ENCODE data around the gene APOL6. TPM values are rescaled to one million over a fixed set of nuclear protein-coding genes. Genes with fewer than 3 reads are reported as not detected.

APOL6 gene
- total and polyA plus RNA-seq, 2 donors (not counting 3 experiments of a cell fraction or from before 2014, with no cell fraction given) = 0.33 to 3.0 TPM

GRCh38 chr22:35711336-35711735, 63.1 kb downstream of the APOL6 start:
- Histone ChIP-seq H3K27ac (ENCODE audit: insufficient read depth, low read depth, low read length) (no peak overlapping the region), H3K4me3 (replicated peaks in 1 of 3; ENCODE audit: insufficient read depth in 1 of 3, low read depth in 1 of 3, low read length in 3 of 3) (no peak overlapping the region), H3K79me2 (ENCODE audit: control insufficient read depth, insufficient read depth, low read length) (no peaks in the 10 kb centered on the region), H3K4me2 (ENCODE audit: insufficient read depth, low read length) (no peak overlapping the region), H2AFZ (ENCODE audit: low read depth, low read length) (no peak overlapping the region), H3K9ac (replicated peaks; ENCODE audit: extremely low read depth, insufficient read depth, low read length) (no peak overlapping the region), H3K4me1 (ENCODE audit: control insufficient read depth, extremely low read depth, insufficient read depth, low read length) (peaks cover 3% of the 10 kb centered on the region), H3K9me3 (replicated peaks; ENCODE audit: control insufficient read depth, insufficient read depth, low read length) (no peaks in the 10 kb centered on the region), H3K9me1 (replicated peaks; ENCODE audit: control insufficient read depth, extremely low read depth, insufficient read depth, low read length) (no peaks in the 10 kb centered on the region), H3K27me3 (ENCODE audit: control insufficient read depth in 2 of 2, insufficient read depth in 2 of 2, low read length in 2 of 2) (peaks cover 0 to 4% of the 10 kb centered on the region in 2 experiments), H3K36me3 (ENCODE audit: control insufficient read depth in 2 of 2, extremely low read depth in 1 of 2, insufficient read depth in 2 of 2, low read length in 2 of 2) (no peaks in the 10 kb centered on the region), H4K20me1 (replicated peaks; ENCODE audit: control insufficient read depth, extremely low read depth, insufficient read depth, low read length) (no peaks in the 10 kb centered on the region)
- intact Hi-C loops (cut with micrococcal nuclease) = no loop called here
- ChIA-PET CTCF (no interaction called here), POLR2A (no interaction called here)
- BruUV-seq (replicated peaks) = no TSS peak
- FAIRE-seq = no peak
- no peak for DNase-seq (ENCODE audit: low read depth, low spot score)
- dilution Hi-C loops (cut with MboI; ENCODE audit: extremely low pct_ligation_motif_present, low sequenced_read_pairs) = no loop called here
- no peak for TF ChIP-seq CTCF (IDR thresholded peaks at IDR 0.05; ENCODE audit: extremely low read depth in 1 of 2, insufficient read depth in 1 of 2, low read depth in 1 of 2, low read length in 2 of 2)
- TF ChIP-seq JUN (IDR thresholded peaks at IDR 0.05; ENCODE audit: borderline replicate concordance, insufficient read depth, insufficient read length, low read depth) = no peak
- no peak for TF ChIP-seq EZH2 (IDR thresholded peaks at IDR 0.05; ENCODE audit: borderline replicate concordance, low read depth, low read length, severe bottlenecking)
- TF ChIP-seq MYC (IDR thresholded peaks at IDR 0.05; ENCODE audit: low read depth, low read length) = no peak
- no peak for TF ChIP-seq GATA2 (IDR thresholded peaks at IDR 0.05; ENCODE audit: insufficient read depth, insufficient read length, low read depth, low read length)
- TF ChIP-seq FOS (IDR thresholded peaks at IDR 0.05; ENCODE audit: borderline replicate concordance, insufficient read depth, low read length) = no peak
- no peak for TF ChIP-seq POLR2A (IDR thresholded peaks at IDR 0.05; ENCODE audit: low read depth, low read length)

- no TSS peak for BruUV-seq (replicated peaks)
- Histone ChIP-seq H3K9me1 (replicated peaks; ENCODE audit: control insufficient read depth, extremely low read depth, insufficient read depth, low read length) (no peaks in the 10 kb centered on the region), H3K9ac (replicated peaks; ENCODE audit: extremely low read depth, insufficient read depth, low read length) (no peak overlapping the region), H3K36me3 (ENCODE audit: control insufficient read depth in 2 of 2, extremely low read depth in 1 of 2, insufficient read depth in 2 of 2, low read length in 2 of 2) (no peaks in the 10 kb centered on the region), H3K4me1 (ENCODE audit: control insufficient read depth, extremely low read depth, insufficient read depth, low read length) (peaks cover 3% of the 10 kb centered on the region), H3K79me2 (ENCODE audit: control insufficient read depth, insufficient read depth, low read length) (no peaks in the 10 kb centered on the region), H2AFZ (ENCODE audit: low read depth, low read length) (no peak overlapping the region), H4K20me1 (replicated peaks; ENCODE audit: control insufficient read depth, extremely low read depth, insufficient read depth, low read length) (no peaks in the 10 kb centered on the region), H3K27ac (ENCODE audit: insufficient read depth, low read depth, low read length) (no peak overlapping the region), H3K9me3 (replicated peaks; ENCODE audit: control insufficient read depth, insufficient read depth, low read length) (no peaks in the 10 kb centered on the region), H3K4me2 (ENCODE audit: insufficient read depth, low read length) (no peak overlapping the region), H3K4me3 (replicated peaks in 1 of 3; ENCODE audit: insufficient read depth in 1 of 3, low read depth in 1 of 3, low read length in 3 of 3) (no peak overlapping the region), H3K27me3 (ENCODE audit: control insufficient read depth in 2 of 2, insufficient read depth in 2 of 2, low read length in 2 of 2) (peaks cover 0 to 4% of the 10 kb centered on the region in 2 experiments)
- dilution Hi-C loops (cut with MboI; ENCODE audit: extremely low pct_ligation_motif_present, low sequenced_read_pairs) (no loop called here), intact Hi-C loops (cut with micrococcal nuclease) (no loop called here)
- ChIA-PET POLR2A (no interaction called here), CTCF (no interaction called here)
- FAIRE-seq = no peak
- TF ChIP-seq MAX (IDR thresholded peaks at IDR 0.05; ENCODE audit: insufficient read depth, insufficient read length) = no peak
- no peak for TF ChIP-seq POLR2AphosphoS5 (IDR thresholded peaks at IDR 0.05; ENCODE audit: insufficient read depth, low read depth, low read length)
- no peak for DNase-seq (ENCODE audit: low read depth, low spot score)
Observed at GRCh38 chr22:35712672-35713071, 64.4 kb downstream of the APOL6 start.
